GM12878 (cell line): Measurements from ENCODE around the gene ETF1. TPM values are rescaled to one million over a fixed set of nuclear protein-coding genes. Genes with fewer than 3 reads are reported as not detected.

Experiments
- ATAC-seq: fragments of 200-7000 bp; cut with Tn5 transposase; 3 replicates; pipeline ENCODE4 v1.9.1; 2020; ENCODE audit warnings: mild to moderate bottlenecking, moderate library complexity
- BruUV-seq: library from RNA; stranded (reverse); fragments of 400-500 nt; replicated peaks from 2 replicates; lab custom pipeline; 2021; lab: Mats Ljungman, UMichigan
- CTCF ChIA-PET: fragments of 300-600 bp; sonication (Branson Sonifier 250); formaldehyde crosslinking; extraction: SDS; loops from one replicate; lab custom pipeline; 2021; ENCODE audit warnings: inconsistent platforms; lab: Yijun Ruan, JAX
- POLR2A ChIA-PET: fragments of 350-600 bp; formaldehyde crosslinking; extraction: SDS; loops from one replicate; lab custom pipeline; 2021; ENCODE audit warnings: inconsistent platforms; lab: Charles Lee
- RAD21 ChIA-PET: fragments of 300-600 bp; sonication (Branson Sonifier 250); formaldehyde crosslinking; loops from one replicate; lab custom pipeline; 2023; ENCODE audit warnings: antibody characterized with exemption; ENCODE audit not compliant: unreplicated experiment; lab: Charles Lee
- SMC1A ChIA-PET: fragments of 300-600 bp; sonication (Branson Sonifier 250); formaldehyde crosslinking; loops from one replicate; lab custom pipeline; 2023; ENCODE audit not compliant: unreplicated experiment, uncharacterized antibody; lab: Charles Lee
- DNase-seq: peaks from one replicate; pipeline ENCODE4 v3.0.0-alpha.2; 2011; ENCODE audit warnings: low read depth, low spot score
- FAIRE-seq: peaks from 3 replicates; lab custom pipeline; 2011; peaks lifted over from hg19 to GRCh38; lab: Jason Lieb, UNC
- H2AFZ ChIP-seq: 2 replicates; pipeline ENCODE4 v1.6.0; 2011; ENCODE audit warnings: low read depth, low read length, control low read depth; ENCODE audit not compliant: control insufficient read depth
- H3K27ac ChIP-seq: 2 replicates; pipeline ENCODE4 v1.5.1; 2011; ENCODE audit warnings: control low read depth; ENCODE audit not compliant: control insufficient read depth, insufficient read depth
- H3K27me3 ChIP-seq, 2 experiments: replicated peaks in 1 of 2; 2 replicates each; pipeline versions ENCODE4 v1.6.0 to v1.6.1; 2011; ENCODE audit warnings: low read length in 1 of 2; ENCODE audit not compliant: control insufficient read depth in 2 of 2, insufficient read depth in 2 of 2
- H3K36me3 ChIP-seq, 2 experiments: 2 replicates each; pipeline ENCODE4 v1.5.1; 2011; ENCODE audit warnings: low read length in 1 of 2; ENCODE audit not compliant: control insufficient read depth in 2 of 2, insufficient read depth in 2 of 2
- H3K4me1 ChIP-seq: 2 replicates; pipeline ENCODE4 v1.6.1; 2011; ENCODE audit warnings: mild to moderate bottlenecking, low read length, moderate library complexity, mixed read lengths; ENCODE audit not compliant: control insufficient read depth, insufficient read depth
- H3K4me2 ChIP-seq: 2 replicates; pipeline ENCODE4 v1.6.0; 2011; ENCODE audit warnings: control low read depth; ENCODE audit not compliant: control insufficient read depth, insufficient read depth
- H3K4me3 ChIP-seq: fragments of 200-600 bp; sonication (generic); 2 replicates; pipeline ENCODE4 v1.5.1; 2016
- H3K79me2 ChIP-seq: 2 replicates; pipeline ENCODE4 v1.6.0; 2011; ENCODE audit warnings: low read length; ENCODE audit not compliant: control insufficient read depth, insufficient read depth
- H3K9ac ChIP-seq: 2 replicates; pipeline ENCODE4 v1.8.0; 2011; ENCODE audit warnings: low read length, control low read depth, mixed read lengths; ENCODE audit not compliant: control insufficient read depth, insufficient read depth
- H3K9me3 ChIP-seq: replicated peaks from 3 replicates; pipeline ENCODE4 v1.5.1; 2011; ENCODE audit warnings: mild to moderate bottlenecking, low read length; ENCODE audit not compliant: control insufficient read depth, insufficient read depth
- H4K20me1 ChIP-seq: 2 replicates; pipeline ENCODE4 v1.6.0; 2011; ENCODE audit not compliant: control insufficient read depth, insufficient read depth
- HDGF ChIP-seq: fragments of 450-650 bp; IDR thresholded peaks from 2 replicates; pipeline ENCODE4 v1.6.1; 2016; ENCODE audit warnings: antibody characterized with exemption
- IRF4 ChIP-seq: IDR thresholded peaks from 2 replicates; pipeline ENCODE4 v1.6.1; 2011; ENCODE audit warnings: low read depth, low read length
- MEF2B ChIP-seq: fragments of 450-650 bp; IDR thresholded peaks from 2 replicates; pipeline ENCODE4 v1.6.1; 2018; ENCODE audit warnings: mild to moderate bottlenecking, moderate library complexity; ENCODE audit not compliant: partially characterized antibody, poor library complexity, severe bottlenecking
- POLR2A ChIP-seq: IDR thresholded peaks from 2 replicates; pipeline ENCODE4 v1.6.1; 2011; ENCODE audit warnings: low read depth, mild to moderate bottlenecking, low read length
- POU2F2 ChIP-seq: IDR thresholded peaks from 3 replicates; pipeline ENCODE4 v1.6.1; 2011; ENCODE audit warnings: low read depth, mild to moderate bottlenecking, low read length, borderline replicate concordance
- SUZ12 ChIP-seq: fragments of 200-600 bp; sonication (generic); IDR thresholded peaks from one replicate; pipeline ENCODE4 v1.6.1; 2018; ENCODE audit warnings: antibody characterized with exemption, mild to moderate bottlenecking; ENCODE audit not compliant: unreplicated experiment
- WGBS: methylation state at CpG from one replicate; pipeline ENCODE4 v1.1.6; 2016; ENCODE audit warnings: low lambda C conversion rate; ENCODE audit not compliant: insufficient replicate concordance, insufficient coverage; ENCODE audit errors: missing lambda C conversion rate; 5-methylcytosine and 5-hydroxymethylcytosine counted together
- in situ Hi-C: fragments of 300-500 bp; cut with MboI; formaldehyde crosslinking; loops from 9 replicates; pipeline ENCODE4 v1.14.3; 2018; ENCODE audit warnings: mixed read lengths
- intact Hi-C: fragments of 100-400 bp; cut with micrococcal nuclease; formaldehyde crosslinking; loops from one replicate; pipeline ENCODE4 v1.14.2; 2022; ENCODE audit not compliant: unreplicated experiment
- polyA plus RNA-seq, 11 experiments: library from polyadenylated mRNA; depleted of rRNA in 4 of 11; unstranded in 6 of 11; stranded (reverse) in 5 of 11; fragments of >200 nt; fragmentation: Nextera tagmentation in 4 of 11; fragmentation: Illumina TruSeq in 1 of 11; extraction: Ambion mirVana in 4 of 11; extraction: Trizol in 1 of 11; gene quantifications; 1 replicate in 1 of 11; 2 replicates in 10 of 11; pipeline versions ENCODE4 v1.2.1 to v1.2.3, GENCODE V29; 2011 to 2016; ENCODE audit warnings: inconsistent platforms in 2 of 11, missing spikeins in 2 of 11, low read depth in 1 of 11
- total RNA-seq, 4 experiments: library from RNA; depleted of rRNA in 3 of 4; stranded (reverse); fragments of >200 nt in 3 of 4; fragmentation: Illumina TruSeq in 1 of 4; extraction: Trizol in 1 of 4; gene quantifications; 2 replicates each; pipeline versions ENCODE4 v1.2.1 to v1.2.3, GENCODE V29; 2013 to 2021

Gene ETF1
- total and polyA plus RNA-seq, 10 of the 15 experiments (the other 5 are each of a cell fraction or from before 2014, with no cell fraction given) = 29.8 to 145 (median 108) TPM

- TF ChIP-seq HDGF (no peak), POU2F2 (no peak), MEF2B (no peak), SUZ12 (no peak), IRF4 (no peak), POLR2A (no peak)
- Histone ChIP-seq H4K20me1 (peaks cover 4% of the 10 kb centered on the region; the same call in 1 of the 2 replicates), H3K27me3 (no peaks in the 10 kb centered on the region), H2AFZ (no peak overlapping the region), H3K79me2 (peaks cover 80% of the 10 kb centered on the region), H3K4me2 (no peak overlapping the region), H3K9me3 (no peaks in the 10 kb centered on the region), H3K9ac (no peak overlapping the region), H3K4me1 (peaks cover 12% of the 10 kb centered on the region), H3K4me3 (no peak overlapping the region), H3K27ac (no peak overlapping the region), H3K36me3 (peaks cover 2 to 8% of the 10 kb centered on the region in 2 experiments; a peak in 3 of 4 replicates)
- no peak for FAIRE-seq
- ChIA-PET SMC1A (interaction anchor here (0.6 to 0.9 kb wide), 2 partner anchors 15 to 43 kb away, joined by 3 read pairs; no protein-coding TSS in a partner anchor), RAD21 (no interaction called here), CTCF (interaction anchor here (0.8 to 2.1 kb wide), 4 partner anchors 9 to 104 kb away, joined by 3 to 6 read pairs (median 4); no protein-coding TSS in a partner anchor), POLR2A (no interaction called here)
- no peak for ATAC-seq
- no peak for DNase-seq
- intact Hi-C loops (no loop called here), in situ Hi-C loops (no loop called here)
- no TSS peak for BruUV-seq
- 52% methylated on average over 2 of the region's 2 CpGs for WGBS
Measured at GRCh38 chr5:138536215-138536614, 6.8 kb downstream of the ETF1 start.
